Endothelial cell of umbilical vein (primary cell): ENCODE measurements around the gene RPL23. TPM values are rescaled to one million over a fixed set of nuclear protein-coding genes. Genes with fewer than 3 reads are reported as not detected.

ENCODE experiments used
- BruUV-seq: library from RNA; stranded (reverse); fragments of 400-500 nt; replicated peaks from 2 replicates; lab custom pipeline; 2021; lab: Mats Ljungman, UMichigan
- CTCF ChIA-PET: fragments of 300-600, 350-600 bp; sonication (Branson Sonifier 250); formaldehyde crosslinking; loops from one replicate; lab custom pipeline; 2021; ENCODE audit warnings: antibody characterized with exemption, inconsistent platforms; lab: Charles Lee
- POLR2A ChIA-PET: fragments of 300-600, 350-600 bp; sonication (Branson Sonifier 250); formaldehyde crosslinking; loops from one replicate; lab custom pipeline; 2021; ENCODE audit warnings: antibody characterized with exemption, inconsistent platforms; lab: Charles Lee
- DNase-seq: peaks from one replicate; pipeline ENCODE4 v3.0.0-alpha.2; 2011; ENCODE audit warnings: low read depth, low spot score
- FAIRE-seq: peaks from 2 replicates; lab custom pipeline; 2011; peaks lifted over from hg19 to GRCh38; lab: Jason Lieb, UNC
- H2AFZ ChIP-seq: 2 replicates; pipeline ENCODE4 v1.6.0; 2012; ENCODE audit warnings: low read depth, low read length, control low read depth, inconsistent platforms
- H3K27ac ChIP-seq: 2 replicates; pipeline ENCODE4 v1.5.1; 2011; ENCODE audit warnings: low read depth, mild to moderate bottlenecking, control low read depth, low read length, moderate library complexity; ENCODE audit not compliant: insufficient read depth
- H3K27me3 ChIP-seq, 2 experiments: 2 replicates each; pipeline versions ENCODE4 v1.6.0 to v1.6.1; 2011; ENCODE audit warnings: low read length in 2 of 2, mixed read lengths in 1 of 2; ENCODE audit not compliant: control insufficient read depth in 2 of 2, insufficient read depth in 2 of 2
- H3K36me3 ChIP-seq, 2 experiments: 2 replicates in 1 of 2; 3 replicates in 1 of 2; pipeline ENCODE4 v1.5.1; 2011; ENCODE audit warnings: low read length in 2 of 2, mild to moderate bottlenecking in 1 of 2, moderate library complexity in 1 of 2; ENCODE audit not compliant: control insufficient read depth in 2 of 2, insufficient read depth in 2 of 2; ENCODE audit errors: extremely low read depth in 1 of 2
- H3K4me1 ChIP-seq: 3 replicates; pipeline ENCODE4 v1.5.1; 2011; ENCODE audit warnings: mild to moderate bottlenecking, low read length; ENCODE audit not compliant: control insufficient read depth, insufficient read depth; ENCODE audit errors: extremely low read depth
- H3K4me2 ChIP-seq: 2 replicates; pipeline ENCODE4 v1.6.1; 2011; ENCODE audit warnings: low read length, control low read depth, mixed read lengths; ENCODE audit not compliant: insufficient read depth
- H3K4me3 ChIP-seq, 3 experiments: fragments of 200-600 bp in 1 of 3; sonication (generic), shearing (Covaris generic) in 1 of 3; replicated peaks in 1 of 3; 2 replicates each; pipeline ENCODE4 v1.5.1; 2011 to 2016; ENCODE audit warnings: control low read depth in 3 of 3, low read length in 3 of 3, mild to moderate bottlenecking in 2 of 3, inconsistent platforms in 1 of 3, low read depth in 1 of 3, moderate library complexity in 1 of 3; ENCODE audit not compliant: insufficient read depth in 1 of 3
- H3K79me2 ChIP-seq: 2 replicates; pipeline ENCODE4 v1.6.0; 2012; ENCODE audit warnings: low read length, inconsistent platforms; ENCODE audit not compliant: control insufficient read depth, insufficient read depth
- H3K9ac ChIP-seq: replicated peaks from 2 replicates; pipeline ENCODE3; 2011; ENCODE audit warnings: low read length, control low read depth; ENCODE audit not compliant: insufficient read depth; ENCODE audit errors: extremely low read depth
- H3K9me1 ChIP-seq: replicated peaks from 3 replicates; pipeline ENCODE4 v1.6.0; 2011; ENCODE audit warnings: mild to moderate bottlenecking, low read length; ENCODE audit not compliant: control insufficient read depth, insufficient read depth; ENCODE audit errors: extremely low read depth
- H3K9me3 ChIP-seq: replicated peaks from 2 replicates; pipeline ENCODE4 v1.5.1; 2012; ENCODE audit warnings: low read length, inconsistent platforms; ENCODE audit not compliant: control insufficient read depth, insufficient read depth
- H4K20me1 ChIP-seq: replicated peaks from 2 replicates; pipeline ENCODE3; 2011; ENCODE audit warnings: mild to moderate bottlenecking, low read length; ENCODE audit not compliant: control insufficient read depth, insufficient read depth; ENCODE audit errors: extremely low read depth
- EZH2 ChIP-seq: IDR thresholded peaks from 2 replicates; pipeline ENCODE4 v1.6.1; 2012; ENCODE audit warnings: borderline replicate concordance, low read depth, mild to moderate bottlenecking, moderate library complexity, low read length, inconsistent platforms; ENCODE audit not compliant: severe bottlenecking
- FOS ChIP-seq: IDR thresholded peaks from 2 replicates; pipeline ENCODE4 v1.6.1; 2011; ENCODE audit warnings: mild to moderate bottlenecking, low read length, moderate library complexity, borderline replicate concordance; ENCODE audit not compliant: insufficient read depth
- GATA2 ChIP-seq: IDR thresholded peaks from 2 replicates; pipeline ENCODE4 v1.7.0; 2011; ENCODE audit warnings: low read depth, mild to moderate bottlenecking, moderate library complexity, mixed read lengths, low read length; ENCODE audit not compliant: insufficient read length, insufficient read depth
- JUN ChIP-seq: IDR thresholded peaks from 2 replicates; pipeline ENCODE4 v1.6.1; 2011; ENCODE audit warnings: borderline replicate concordance, low read depth; ENCODE audit not compliant: insufficient read length, insufficient read depth
- MYC ChIP-seq: IDR thresholded peaks from one replicate; pipeline ENCODE4 v1.6.1; 2011; ENCODE audit warnings: mild to moderate bottlenecking, low read depth, low read length
- POLR2A ChIP-seq: IDR thresholded peaks from 2 replicates; pipeline ENCODE4 v1.6.1; 2012; ENCODE audit warnings: low read depth, mild to moderate bottlenecking, control low read depth, low read length
- POLR2AphosphoS5 ChIP-seq: IDR thresholded peaks from 2 replicates; pipeline ENCODE4 v1.6.1; 2012; ENCODE audit warnings: low read depth, mild to moderate bottlenecking, control low read depth, low read length, moderate library complexity; ENCODE audit not compliant: insufficient read depth
- dilution Hi-C: fragments of 300-500 bp; cut with MboI; formaldehyde crosslinking; loops from one replicate; pipeline ENCODE4 v1.15.0; 2019; ENCODE audit warnings: low sequenced_read_pairs; ENCODE audit not compliant: extremely low pct_ligation_motif_present
- intact Hi-C: fragments of 100-400 bp; cut with micrococcal nuclease; formaldehyde crosslinking; loops from one replicate; pipeline ENCODE4 v1.10.0; 2022
- polyA plus RNA-seq, 4 experiments: library from polyadenylated mRNA; depleted of rRNA in 3 of 4; stranded (reverse) in 3 of 4; unstranded in 1 of 4; fragments of >200 nt; gene quantifications; 2 replicates each; pipeline versions ENCODE4 v1.2.1 to v1.2.3, GENCODE V29; 2011 to 2012; ENCODE audit warnings: missing spikeins in 1 of 4
- total RNA-seq: library from RNA; stranded (reverse); gene quantifications from 2 replicates; pipeline ENCODE4 v1.2.3, GENCODE V29; 2021
- TF ChIP-seq, protein P1 (sequence below), 2 donors: IDR thresholded peaks; 1 replicate in 1 of 2; 2 replicates in 1 of 2; pipeline ENCODE4 v1.5.1; 2011; ENCODE audit warnings: low read length in 2 of 2, mild to moderate bottlenecking in 2 of 2, moderate library complexity in 2 of 2, control low read depth in 1 of 2, inconsistent platforms in 1 of 2, low read depth in 1 of 2; ENCODE audit not compliant: insufficient read depth in 1 of 2; ENCODE audit errors: extremely low read depth in 1 of 2
- TF ChIP-seq, protein P2 (sequence below): IDR thresholded peaks from 2 replicates; pipeline ENCODE4 v1.6.1; 2011; ENCODE audit not compliant: insufficient read depth, insufficient read length

The RPL23 gene
- total and polyA plus RNA-seq, 2 donors (not counting 3 experiments of a cell fraction or from before 2014, with no cell fraction given): 1,292 to 1,847 TPM

DNA sequence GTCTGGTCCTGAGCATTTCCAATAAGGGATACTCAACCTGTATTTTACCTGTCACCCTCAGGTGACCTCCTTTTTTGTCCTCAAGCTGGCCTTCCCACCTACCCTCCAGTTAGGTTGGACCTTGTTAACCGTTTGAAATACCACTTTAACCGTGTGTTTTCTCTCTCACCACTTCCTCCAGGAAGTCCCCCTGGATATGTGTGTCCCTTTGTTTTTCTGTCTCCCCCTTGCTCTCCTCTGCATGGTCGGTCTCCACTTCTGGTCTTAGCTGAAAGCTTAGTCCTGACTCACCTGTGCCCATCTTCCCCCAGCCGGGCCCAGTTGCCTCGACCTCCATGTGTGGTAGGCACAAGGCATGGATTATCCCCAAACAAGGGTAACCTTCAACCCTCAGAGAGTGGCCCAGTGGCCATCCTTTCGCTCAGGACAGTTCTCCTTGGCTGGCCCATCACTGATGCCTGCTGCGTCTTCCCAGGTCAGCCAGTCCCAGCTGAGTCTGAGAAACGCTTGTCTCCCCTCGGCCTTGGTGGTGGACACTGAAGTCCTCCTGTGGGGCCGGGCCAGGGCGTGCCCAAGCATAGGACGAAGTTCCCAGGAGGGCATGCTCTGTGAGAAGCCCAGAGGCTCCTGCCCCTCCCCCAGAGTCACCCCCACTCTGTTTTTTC, 36.4 kb upstream of the RPL23 start:
- CTCF ChIA-PET: no interaction called here
- Histone ChIP-seq H3K9me1 (no peaks in the 10 kb centered on the region), H3K4me3 (no peak overlapping the region), H4K20me1 (no peaks in the 10 kb centered on the region), H2AFZ (no peak overlapping the region), H3K4me2 (no peak overlapping the region), H3K9me3 (no peaks in the 10 kb centered on the region), H3K27me3 (no peaks in the 10 kb centered on the region), H3K9ac (no peak overlapping the region), H3K27ac (no peak overlapping the region), H3K79me2 (peaks cover 44% of the 10 kb centered on the region), H3K36me3 (peaks cover 9 to 55% of the 10 kb centered on the region in 2 experiments), H3K4me1 (peaks cover 13% of the 10 kb centered on the region)
- no peak for FAIRE-seq
- dilution Hi-C loops: no loop called here
- POLR2A ChIA-PET: no interaction called here
- DNase-seq: no peak
- TF ChIP-seq EZH2: no peak
- no peak for TF ChIP-seq POLR2A
- TF ChIP-seq, protein P1, sequence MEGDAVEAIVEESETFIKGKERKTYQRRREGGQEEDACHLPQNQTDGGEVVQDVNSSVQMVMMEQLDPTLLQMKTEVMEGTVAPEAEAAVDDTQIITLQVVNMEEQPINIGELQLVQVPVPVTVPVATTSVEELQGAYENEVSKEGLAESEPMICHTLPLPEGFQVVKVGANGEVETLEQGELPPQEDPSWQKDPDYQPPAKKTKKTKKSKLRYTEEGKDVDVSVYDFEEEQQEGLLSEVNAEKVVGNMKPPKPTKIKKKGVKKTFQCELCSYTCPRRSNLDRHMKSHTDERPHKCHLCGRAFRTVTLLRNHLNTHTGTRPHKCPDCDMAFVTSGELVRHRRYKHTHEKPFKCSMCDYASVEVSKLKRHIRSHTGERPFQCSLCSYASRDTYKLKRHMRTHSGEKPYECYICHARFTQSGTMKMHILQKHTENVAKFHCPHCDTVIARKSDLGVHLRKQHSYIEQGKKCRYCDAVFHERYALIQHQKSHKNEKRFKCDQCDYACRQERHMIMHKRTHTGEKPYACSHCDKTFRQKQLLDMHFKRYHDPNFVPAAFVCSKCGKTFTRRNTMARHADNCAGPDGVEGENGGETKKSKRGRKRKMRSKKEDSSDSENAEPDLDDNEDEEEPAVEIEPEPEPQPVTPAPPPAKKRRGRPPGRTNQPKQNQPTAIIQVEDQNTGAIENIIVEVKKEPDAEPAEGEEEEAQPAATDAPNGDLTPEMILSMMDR (IDR thresholded peaks at IDR 0.05; ENCODE audit: extremely low read depth in 1 of 2, insufficient read depth in 1 of 2, low read depth in 1 of 2, low read length in 2 of 2): no peak
- TF ChIP-seq JUN: no peak
- no peak for TF ChIP-seq GATA2
- TF ChIP-seq, protein P2, sequence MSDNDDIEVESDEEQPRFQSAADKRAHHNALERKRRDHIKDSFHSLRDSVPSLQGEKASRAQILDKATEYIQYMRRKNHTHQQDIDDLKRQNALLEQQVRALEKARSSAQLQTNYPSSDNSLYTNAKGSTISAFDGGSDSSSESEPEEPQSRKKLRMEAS: no peak
- TF ChIP-seq MYC: no peak
- no peak for TF ChIP-seq POLR2AphosphoS5
- TF ChIP-seq FOS: no peak
- intact Hi-C loops: no loop called here
- BruUV-seq: no TSS peak
